GM12872 (cell line): ENCODE results near the gene SULT4A1.

Experiments used
- CTCF ChIP-seq: IDR thresholded peaks from 3 replicates; pipeline ENCODE4 v1.5.1; 2011; ENCODE audit warnings: low read depth, mild to moderate bottlenecking, low read length, moderate library complexity; ENCODE audit not compliant: insufficient read depth

The SULT4A1 gene

GRCh38 chr22:43890901-43891331 is 28.6 kb upstream of the SULT4A1 start:
- no peak for TF ChIP-seq CTCF

DNA sequence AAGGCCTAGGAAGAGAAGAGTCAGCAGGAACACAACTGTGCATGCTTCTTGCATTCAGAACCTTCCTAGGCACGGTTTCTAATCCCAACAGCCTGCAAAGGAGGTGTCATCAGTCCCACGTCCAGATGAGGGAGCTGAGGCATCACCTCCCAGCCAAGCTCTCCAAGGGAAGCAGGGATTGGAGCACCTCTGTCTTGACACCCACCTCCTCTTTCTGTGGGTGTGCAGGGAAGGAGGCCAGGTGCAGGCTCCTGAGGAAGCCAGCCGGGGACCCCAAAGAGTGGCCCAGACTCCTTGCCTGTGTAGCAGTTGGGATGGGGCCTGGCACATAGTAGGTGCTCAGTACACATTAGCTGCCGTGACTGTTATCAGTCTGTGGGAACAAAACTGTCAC is 27.5 kb upstream of the SULT4A1 start:
- TF ChIP-seq CTCF, result no peak

DNA sequence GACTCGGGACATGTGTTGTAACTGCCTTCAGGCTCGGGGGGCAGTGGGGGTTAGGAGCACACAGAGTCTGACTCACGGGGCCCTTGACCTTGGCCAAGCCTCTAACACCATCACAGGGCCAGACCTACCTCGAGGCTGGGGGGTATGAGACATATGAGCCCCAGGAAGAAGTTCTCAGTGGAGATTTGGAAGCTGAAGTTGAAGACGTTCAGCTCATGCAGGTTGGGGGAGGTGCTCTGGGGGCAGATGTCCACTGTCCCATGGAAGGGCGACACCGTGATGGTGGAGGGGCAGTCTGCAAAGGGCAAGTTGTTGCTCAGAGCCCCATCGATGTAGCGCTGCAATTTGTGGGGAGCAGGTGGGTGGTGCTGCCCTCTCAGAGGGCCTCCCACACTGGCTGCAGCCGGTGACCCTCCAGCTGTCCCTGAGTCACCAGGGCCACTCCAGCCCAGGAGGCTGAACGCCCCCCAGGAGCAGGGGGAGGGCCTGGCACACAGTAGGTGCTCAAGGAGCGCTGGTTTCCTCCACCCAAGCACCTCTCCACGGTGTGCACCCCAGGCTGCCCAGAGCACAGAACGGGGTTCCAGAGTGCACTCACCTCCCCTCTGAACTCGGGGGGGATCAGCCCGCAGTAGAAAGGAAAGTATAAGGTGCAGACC is 27.0 kb upstream of the SULT4A1 start:
- TF ChIP-seq CTCF, result no peak

GRCh38 chr22:43888740-43889139 is 26.4 kb upstream of the SULT4A1 start:
- no peak for TF ChIP-seq CTCF

DNA sequence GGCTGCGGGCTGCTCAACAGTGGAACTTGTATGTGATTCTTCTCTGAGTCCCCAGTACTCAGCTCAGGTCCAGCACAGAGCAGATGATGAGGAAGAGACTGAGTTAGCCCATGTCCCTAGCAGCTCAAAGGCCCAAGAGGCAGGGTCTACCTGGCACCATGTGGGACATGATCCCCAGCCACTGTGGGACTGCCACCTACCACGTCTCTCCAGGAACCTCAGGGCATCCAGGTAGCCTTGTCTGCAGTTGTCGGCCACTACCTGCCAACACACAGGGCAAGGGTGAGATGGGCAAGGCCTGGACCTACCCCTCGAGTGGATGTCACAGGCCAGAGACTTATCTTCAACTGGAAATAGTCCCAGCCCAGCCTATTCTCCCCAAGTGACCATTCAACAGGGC is 25.1 kb upstream of the SULT4A1 start:
- TF ChIP-seq CTCF, result no peak

- no peak for TF ChIP-seq CTCF
Measured at GRCh38 chr22:43886231-43886630, 23.9 kb upstream of the SULT4A1 start.

DNA sequence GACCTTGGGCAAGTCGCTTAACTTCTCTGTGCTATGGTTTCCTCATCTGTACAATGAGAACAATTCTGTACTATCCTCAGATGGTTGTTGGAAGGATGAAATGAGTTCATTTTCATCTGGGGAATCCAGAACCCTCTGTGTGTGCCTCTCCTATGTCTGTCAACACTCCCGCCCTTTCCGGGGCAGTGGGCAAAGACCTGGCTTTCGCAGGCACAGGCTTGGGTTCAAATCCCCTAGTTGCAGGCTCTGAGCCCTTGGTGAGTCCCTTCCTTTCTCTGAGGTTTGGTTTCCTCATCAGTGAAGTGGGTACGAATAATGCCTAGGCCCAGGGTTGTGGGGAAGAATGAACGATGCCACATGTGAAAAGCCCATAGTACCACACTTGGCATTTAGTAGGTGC is 23.5 kb upstream of the SULT4A1 start:
- TF ChIP-seq CTCF, result no peak
